Heart left ventricle (tissue), 16 donors: ENCODE data around the gene ZNF688. TPM values are rescaled to one million over a fixed set of nuclear protein-coding genes. Genes with fewer than 3 reads are reported as not detected.

Experiments
- ATAC-seq, 4 donors: fragments of 200-7000 bp; cut with Tn5 transposase; one replicate each; pipeline ENCODE4 v1.9.1; 2020 to 2022; ENCODE audit warnings: moderate library complexity in 4 of 4, mild to moderate bottlenecking in 3 of 4, moderate number of reproducible peaks in 1 of 4
- DNase-seq, 5 donors: peaks; one replicate each; pipeline ENCODE4 v3.0.0-alpha.2; 2020
- H3K27ac ChIP-seq, 12 donors: fragments of 200-600 bp; sonication (generic) in 4 of 12; one replicate each; pipeline versions ENCODE4 v1.5.0 to v1.8.0; 2016 to 2022; ENCODE audit warnings: mild to moderate bottlenecking in 2 of 12
- H3K27me3 ChIP-seq, 9 donors: fragments of 200-600 bp; sonication (generic) in 2 of 9; one replicate each; pipeline versions ENCODE4 v1.5.1 to v1.8.0; 2016 to 2022; ENCODE audit warnings: mild to moderate bottlenecking in 3 of 9
- H3K36me3 ChIP-seq, 9 donors: fragments of 200-600 bp; sonication (generic) in 2 of 9; one replicate each; pipeline versions ENCODE4 v1.5.0 to v1.8.0; 2018 to 2022; ENCODE audit warnings: mild to moderate bottlenecking in 2 of 9
- H3K4me1 ChIP-seq, 12 donors: fragments of 200-600 bp; sonication (generic) in 4 of 12; one replicate each; pipeline versions ENCODE4 v1.5.0 to v1.8.0; 2016 to 2022; ENCODE audit warnings: mild to moderate bottlenecking in 3 of 12
- H3K4me3 ChIP-seq, 12 donors: fragments of 200-600 bp; sonication (generic) in 4 of 12; one replicate each; pipeline versions ENCODE4 v1.5.0 to v1.8.0; 2017 to 2022; ENCODE audit warnings: mild to moderate bottlenecking in 9 of 12, moderate library complexity in 4 of 12
- H3K9me3 ChIP-seq, 12 donors: fragments of 200-600 bp; sonication (generic) in 4 of 12; one replicate each; pipeline versions ENCODE4 v1.5.0 to v1.8.0; 2016 to 2022; ENCODE audit warnings: mild to moderate bottlenecking in 1 of 12
- POLR2A ChIP-seq, 2 donors: fragments of 450-650 bp; IDR thresholded peaks; one replicate each; pipeline ENCODE4 v1.6.1; 2017; ENCODE audit warnings: antibody characterized with exemption in 2 of 2, mild to moderate bottlenecking in 2 of 2, moderate library complexity in 2 of 2
- WGBS, 4 donors: extraction: QIAGEN DNeasy Blood & Tissue Kit in 2 of 4; methylation state at CpG; one replicate each; pipeline versions ENCODE4 v1.1.5 to v1.1.7; 2013 to 2018; 5-methylcytosine and 5-hydroxymethylcytosine counted together
- intact Hi-C, 10 donors: fragments of 100-400 bp; cut with DNase I; formaldehyde crosslinking; loops; one replicate each; pipeline versions ENCODE4 v1.11.1 to v1.14.2; 2022
- polyA plus RNA-seq, 2 donors: library from polyadenylated mRNA; stranded (reverse); fragments of 200-250 nt; gene quantifications; one replicate each; pipeline ENCODE4 v1.2.3, GENCODE V29; 2013
- total RNA-seq, 9 donors: library from RNA; depleted of rRNA in 2 of 9; stranded (reverse); fragments of >200 nt in 2 of 9; fragmentation: NEBNext Ultra II Directional in 3 of 9; extraction: Animal tissue kit (Norgen Biotek cat#: 25700) in 3 of 9; gene quantifications; one replicate each; pipeline versions ENCODE4 v1.1.0 to v1.2.4, GENCODE V29; 2016 to 2023
- TF ChIP-seq, protein P1 (sequence below), 12 donors: fragments of 200-600 bp; sonication (generic) in 4 of 12; IDR thresholded peaks; one replicate each; pipeline versions ENCODE4 v1.5.0 to v1.8.0; 2018 to 2022; ENCODE audit warnings: antibody characterized with exemption in 12 of 12, mild to moderate bottlenecking in 5 of 12
- donor health status: ischemic (EF 13 %, LVEDD 7.1; RV severe dilation, severe dysfunction).
- donor health status: healthy with polysubstance abuse.
- donor health status: DM: no; HTN: yes; CAD: no.
- donor health status: DM: no; HTN: no; CAD: no.
- donor health status: ischemic (EF 25% LVEDD 6.9; RV normal size, moderate dysfunction).
- donor health status: ischemic (EF 25% LVEDD 5.7; RV mildly dilated, moderate dysfunction).
- donor health status: healthy.
- donor health status: DM: yes; HTN: yes; CAD: no.
- donor health status: ischemic (EF 35%, LVEDD 5.7; RV mildly dilated, moderate dysfunction).
- donor health status: nonischemic (EF 11% LVEDD 7.7; RV severe dilation, severe dysfunction).
- donor health status: DM: yes; HTN: yes; CAD: no.
- donor health status: PGD.
- donor health status: ischemic (EF 29% LVEDD 5.4; RV normal size, mild dysfunction).
- donor health status: nonischemic (EF 23%, LVEDD 6.1; RV moderate dilation, normal function).

ZNF688 gene
- total and polyA plus RNA-seq, 11 donors: 7.6 to 15.7 (median 11.6) TPM

DNA sequence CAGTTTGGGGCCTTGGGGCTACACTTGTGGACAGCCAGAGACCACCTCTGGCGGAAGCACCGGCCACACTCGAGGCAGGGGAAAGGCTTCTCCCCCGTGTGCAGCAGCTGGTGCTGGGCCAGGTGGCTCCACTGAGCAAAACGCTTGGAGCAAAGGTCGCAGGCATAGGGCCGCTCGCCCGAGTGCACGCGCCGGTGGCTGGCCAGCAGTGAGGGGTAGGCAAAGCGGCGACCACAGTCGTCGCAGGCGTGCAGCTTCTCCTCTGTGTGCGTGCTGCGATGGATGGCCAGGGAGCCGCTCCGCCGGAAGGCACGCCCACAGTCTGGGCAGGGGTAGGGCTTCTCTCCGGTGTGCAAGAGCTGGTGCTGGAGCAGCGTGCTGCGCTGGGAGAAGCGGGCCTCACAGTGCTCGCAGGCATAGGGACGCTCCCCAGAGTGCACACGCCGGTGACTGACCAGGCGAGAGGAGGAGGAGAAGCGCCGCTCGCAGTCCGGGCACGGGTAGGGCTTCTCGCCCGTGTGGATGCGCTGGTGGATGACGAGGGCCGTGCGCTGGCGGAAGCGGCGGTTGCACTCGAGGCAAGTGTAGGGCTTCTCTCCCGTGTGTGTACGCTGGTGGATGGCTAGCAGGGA lies 32.9 kb upstream of the ZNF688 start:
- Histone ChIP-seq H3K4me3 (no peak overlapping the region), H3K4me1 (peaks cover 0 to 69% (median 13%) of the 10 kb centered on the region in 12 donors), H3K27me3 (no peaks in the 10 kb centered on the region), H3K9me3 (no peaks in the 10 kb centered on the region), H3K27ac (peak overlapping the region in 8 of 12 donors; percentile 11 to 64 (median 46)), H3K36me3 (peaks cover 0 to 65% (median 49%) of the 10 kb centered on the region in 9 donors)
- WGBS, 4 donors: 94 to 95% (median 95%) methylated on average over 41 to 49 of the region's 49 CpGs
- TF ChIP-seq POLR2A (IDR thresholded peaks at IDR 0.05): no peak
- TF ChIP-seq, protein P1, sequence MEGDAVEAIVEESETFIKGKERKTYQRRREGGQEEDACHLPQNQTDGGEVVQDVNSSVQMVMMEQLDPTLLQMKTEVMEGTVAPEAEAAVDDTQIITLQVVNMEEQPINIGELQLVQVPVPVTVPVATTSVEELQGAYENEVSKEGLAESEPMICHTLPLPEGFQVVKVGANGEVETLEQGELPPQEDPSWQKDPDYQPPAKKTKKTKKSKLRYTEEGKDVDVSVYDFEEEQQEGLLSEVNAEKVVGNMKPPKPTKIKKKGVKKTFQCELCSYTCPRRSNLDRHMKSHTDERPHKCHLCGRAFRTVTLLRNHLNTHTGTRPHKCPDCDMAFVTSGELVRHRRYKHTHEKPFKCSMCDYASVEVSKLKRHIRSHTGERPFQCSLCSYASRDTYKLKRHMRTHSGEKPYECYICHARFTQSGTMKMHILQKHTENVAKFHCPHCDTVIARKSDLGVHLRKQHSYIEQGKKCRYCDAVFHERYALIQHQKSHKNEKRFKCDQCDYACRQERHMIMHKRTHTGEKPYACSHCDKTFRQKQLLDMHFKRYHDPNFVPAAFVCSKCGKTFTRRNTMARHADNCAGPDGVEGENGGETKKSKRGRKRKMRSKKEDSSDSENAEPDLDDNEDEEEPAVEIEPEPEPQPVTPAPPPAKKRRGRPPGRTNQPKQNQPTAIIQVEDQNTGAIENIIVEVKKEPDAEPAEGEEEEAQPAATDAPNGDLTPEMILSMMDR (IDR thresholded peaks at IDR 0.05): no peak
- DNase-seq (peak in 1 of 5 donors; percentile 68), ATAC-seq (peak in 2 of 4 donors; percentile 4 to 14)
- intact Hi-C loops: loop anchor here in 2 of 10 donors (5.0 to 10.0 kb wide), 2 partner anchors 147 to 160 kb away; partner anchors contain the start of gene SEPHS2 (in 1 of the 2)

DNA sequence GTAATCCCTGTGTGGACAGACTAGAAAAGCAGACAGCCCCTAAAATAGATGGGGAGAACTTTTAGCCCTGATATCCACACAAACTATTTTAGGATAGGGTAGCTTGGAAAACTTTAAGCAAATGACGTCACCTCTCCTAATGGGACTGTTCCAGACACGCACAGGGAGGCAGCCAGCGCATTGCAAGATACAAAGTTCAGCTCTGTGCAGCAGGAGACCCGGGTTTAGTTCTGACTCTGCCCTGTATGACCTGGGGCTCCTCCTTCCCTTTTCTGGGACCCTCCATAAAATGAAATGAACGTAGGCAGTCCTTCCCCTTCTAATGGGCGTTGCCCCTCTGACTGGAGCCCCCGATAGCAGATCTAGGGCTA lies 32.4 kb upstream of the ZNF688 start:
- Histone ChIP-seq H3K27ac (peak overlapping the region in 7 of 12 donors; percentile 11 to 63 (median 43)), H3K36me3 (peaks cover 0 to 65% (median 49%) of the 10 kb centered on the region in 9 donors), H3K4me3 (no peak overlapping the region), H3K4me1 (peaks cover 0 to 64% (median 10%) of the 10 kb centered on the region in 12 donors), H3K27me3 (no peaks in the 10 kb centered on the region), H3K9me3 (no peaks in the 10 kb centered on the region)
- peak in 1 of 5 donors; percentile 59 for DNase-seq
- peak; percentile 25 to 85 (median 76) for ATAC-seq
- TF ChIP-seq, protein P1 (IDR thresholded peaks at IDR 0.05): no peak
- no peak for TF ChIP-seq POLR2A (IDR thresholded peaks at IDR 0.05)
- 62 to 79% (median 72%) methylated on average over 5 to 7 of the region's 7 CpGs for WGBS, 4 donors
- intact Hi-C loops: loop anchor here in 2 of 10 donors (5.0 to 10.0 kb wide), 2 partner anchors 147 to 159 kb away; partner anchors contain the start of gene SEPHS2 (in 1 of the 2)

DNA sequence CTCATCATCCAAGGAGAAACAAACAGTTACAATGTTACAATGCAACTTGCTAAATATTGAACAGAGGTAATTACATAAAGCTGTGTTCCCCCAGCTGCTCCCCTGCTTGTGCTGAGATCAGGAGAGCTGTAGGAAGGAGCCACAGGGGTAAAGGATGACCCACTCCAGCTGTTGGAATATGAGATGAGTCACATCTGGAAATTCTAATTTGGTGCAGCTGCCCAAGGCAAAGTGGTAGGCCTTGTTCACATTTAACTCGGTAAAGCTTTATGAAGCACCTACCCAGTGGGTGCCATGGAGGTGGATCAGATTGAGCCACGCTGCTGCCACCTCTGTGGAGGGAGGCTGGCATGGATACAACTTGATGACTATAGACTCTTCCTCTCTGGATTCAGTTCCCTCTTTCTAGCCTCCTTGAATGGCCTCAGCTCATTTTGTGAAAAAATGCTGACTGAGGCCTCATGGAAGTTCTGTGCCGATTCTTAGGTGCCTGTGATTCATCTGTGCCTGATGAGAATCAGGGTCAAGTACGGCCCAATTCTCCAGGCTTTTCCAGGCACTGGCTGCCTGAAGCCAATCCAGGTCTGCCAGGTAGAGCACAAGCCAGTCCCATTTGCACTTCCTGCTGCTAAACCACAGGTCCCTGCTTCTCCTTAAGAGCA lies 31.2 kb upstream of the ZNF688 start:
- WGBS, 4 donors: 53 to 79% (median 70%) methylated on average over 4 of the region's 4 CpGs
- Histone ChIP-seq H3K36me3 (peaks cover 0 to 60% (median 44%) of the 10 kb centered on the region in 9 donors), H3K27ac (peak overlapping the region in 2 of 12 donors; percentile 46 to 53), H3K27me3 (no peaks in the 10 kb centered on the region), H3K4me3 (no peak overlapping the region), H3K4me1 (peaks cover 0 to 52% (median 8%) of the 10 kb centered on the region in 12 donors), H3K9me3 (no peaks in the 10 kb centered on the region)
- ATAC-seq (peak in 3 of 4 donors; percentile 28 to 43 (median 35)), DNase-seq (no peak)
- intact Hi-C loops: loop anchor here in 2 of 10 donors (5.0 to 10.0 kb wide), 2 partner anchors 145 to 158 kb away; partner anchors contain the start of gene SEPHS2 (in 1 of the 2)
- no peak for TF ChIP-seq POLR2A (IDR thresholded peaks at IDR 0.05)
- TF ChIP-seq, protein P1 (IDR thresholded peaks at IDR 0.05): no peak

DNA sequence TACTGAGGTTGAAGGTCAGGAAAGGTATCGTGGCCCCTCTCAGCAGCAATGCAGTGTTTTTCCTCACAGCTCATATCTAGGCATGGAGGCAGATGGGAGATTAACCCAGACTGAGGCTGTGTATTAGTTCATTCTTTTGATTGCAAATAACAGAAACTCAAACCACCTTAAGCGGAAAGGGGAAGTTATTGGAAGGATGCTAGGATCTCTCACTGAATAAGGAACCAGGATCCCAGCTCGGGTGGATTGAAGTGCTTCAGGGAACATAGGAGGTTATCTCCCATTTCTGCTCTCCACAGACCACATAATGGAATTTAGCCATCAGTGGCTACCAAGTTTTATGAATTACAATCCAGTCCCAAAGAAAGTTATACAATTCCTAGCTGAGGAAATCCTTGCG lies 30.5 kb upstream of the ZNF688 start:
- intact Hi-C loops: loop anchor here in 2 of 10 donors (5.0 to 10.0 kb wide), 2 partner anchors 145 to 157 kb away; partner anchors contain the start of gene SEPHS2 (in 1 of the 2)
- Histone ChIP-seq H3K9me3 (no peaks in the 10 kb centered on the region), H3K27me3 (no peaks in the 10 kb centered on the region), H3K4me1 (peaks cover 0 to 52% (median 8%) of the 10 kb centered on the region in 12 donors), H3K27ac (peak overlapping the region in 3 of 12 donors; percentile 34 to 53 (median 46)), H3K4me3 (no peak overlapping the region), H3K36me3 (peaks cover 0 to 52% (median 37%) of the 10 kb centered on the region in 9 donors)
- no peak for ATAC-seq
- 76 to 85% (median 79%) methylated on average over 4 of the region's 4 CpGs for WGBS, 4 donors
- TF ChIP-seq POLR2A (IDR thresholded peaks at IDR 0.05): no peak
- TF ChIP-seq, protein P1 (IDR thresholded peaks at IDR 0.05): no peak
- no peak for DNase-seq
